GM18517 (cell line): ENCODE measurements around the gene NPTXR.

ENCODE experiments used
- ATAC-seq: cut with Tn5 transposase; IDR thresholded peaks from one replicate; pipeline ENCODE4 v1.9.1; 2021; ENCODE audit warnings: mild to moderate bottlenecking, moderate library complexity; ENCODE audit not compliant: unreplicated experiment

The NPTXR gene

GRCh38 chr22:38799265-38800002, 44.4 kb downstream of the NPTXR start:
- no peak for ATAC-seq

GRCh38 chr22:38798496-38798895, 45.3 kb downstream of the NPTXR start:
- no peak for ATAC-seq

- ATAC-seq = no peak
Measured at GRCh38 chr22:38796262-38796957, 47.4 kb downstream of the NPTXR start.

- ATAC-seq = no peak
Measured at GRCh38 chr22:38795569-38795968, 48.3 kb downstream of the NPTXR start.

- ATAC-seq = peak; percentile 97
Measured at GRCh38 chr22:38793721-38794466, 49.9 kb downstream of the NPTXR start, which contains the start of gene DNAL4. Gene DNAL4, minus strand, starts transcription at chr22:38794143. Its CDS starts 11,412 bp downstream, at chr22:38782731.

- ATAC-seq = no peak
Measured at GRCh38 chr22:38793317-38793716, 50.5 kb downstream of the NPTXR start.

GRCh38 chr22:38792833-38793232, 51.0 kb downstream of the NPTXR start:
- ATAC-seq = no peak

- no peak for ATAC-seq
Measured at GRCh38 chr22:38789606-38790005, 54.2 kb downstream of the NPTXR start.

GRCh38 chr22:38788846-38789245, 55.0 kb downstream of the NPTXR start:
- ATAC-seq = no peak

GRCh38 chr22:38788021-38788816, 55.6 kb downstream of the NPTXR start:
- ATAC-seq = no peak

GRCh38 chr22:38786631-38787030, 57.2 kb downstream of the NPTXR start:
- no peak for ATAC-seq

- no peak for ATAC-seq
Measured at GRCh38 chr22:38784856-38785255, 59.0 kb downstream of the NPTXR start.

GRCh38 chr22:38784035-38784434, 59.8 kb downstream of the NPTXR start:
- no peak for ATAC-seq

GRCh38 chr22:38783095-38783615, 60.7 kb downstream of the NPTXR start:
- no peak for ATAC-seq

GRCh38 chr22:38782402-38783094, 61.3 kb downstream of the NPTXR start:
- ATAC-seq = no peak

GRCh38 chr22:38781033-38781432, 62.8 kb downstream of the NPTXR start:
- no peak for ATAC-seq

- no peak for ATAC-seq
Measured at GRCh38 chr22:38777087-38777671, 66.6 kb downstream of the NPTXR start.

GRCh38 chr22:38776086-38776485, 67.7 kb downstream of the NPTXR start:
- no peak for ATAC-seq

- ATAC-seq = no peak
Measured at GRCh38 chr22:38775656-38776055, 68.2 kb downstream of the NPTXR start.
